ENCODE data around the gene C10orf90.

C10orf90 gene

DNA sequence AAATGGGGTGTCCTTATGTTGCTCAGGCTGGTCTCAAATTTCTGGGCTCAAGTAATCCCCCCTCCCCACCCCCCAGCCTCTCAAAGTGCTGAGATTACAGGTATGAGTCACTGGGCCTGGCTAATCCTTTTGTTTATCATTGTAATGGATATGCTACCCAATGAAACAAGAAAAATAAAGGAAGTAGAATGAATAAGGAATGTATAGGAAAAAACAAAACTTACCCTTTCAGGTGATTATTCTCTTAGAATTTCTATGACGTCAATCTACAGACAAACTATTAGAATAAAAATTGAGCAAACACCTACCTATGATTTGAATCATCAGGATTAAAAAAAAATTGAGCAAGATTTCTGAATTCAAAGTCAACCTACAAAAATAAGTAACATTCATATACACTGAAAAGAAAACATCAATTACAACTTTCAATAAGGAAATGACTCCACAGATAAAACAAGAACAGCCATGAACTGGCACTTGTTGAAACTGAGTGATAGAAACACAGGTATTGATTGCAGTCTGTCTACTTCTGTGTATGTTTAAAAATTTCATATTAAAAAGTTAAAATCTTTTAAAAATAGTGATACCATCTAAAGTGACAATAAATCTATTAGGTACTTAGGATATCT, 294.5 kb downstream of the C10orf90 start:
- FAIRE-seq: no peak
- no peak for DNase-seq (ENCODE audit: insufficient read length, low spot score)

DNA sequence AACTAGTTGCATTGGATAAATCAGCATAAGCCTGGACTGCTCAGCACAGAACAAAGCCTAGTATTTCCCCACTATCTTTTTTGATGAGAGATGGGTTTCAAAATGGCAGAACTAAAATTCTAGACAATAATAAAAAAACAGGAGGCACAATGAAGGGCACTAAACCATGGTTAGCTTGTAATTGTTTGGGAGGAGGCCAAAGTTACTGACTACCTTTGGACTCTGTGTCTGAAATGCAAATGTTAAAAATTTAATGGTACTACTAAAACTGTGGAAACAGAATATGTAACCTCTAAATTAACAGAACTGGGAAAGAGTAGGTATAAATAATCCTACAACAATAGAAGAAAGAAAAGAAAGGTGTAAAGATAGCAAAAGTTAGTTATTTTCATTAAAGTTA, 295.2 kb downstream of the C10orf90 start:
- DNase-seq (ENCODE audit: insufficient read length, low spot score) (no peak), FAIRE-seq (no peak)
